Activated T-helper 9 cell treated with anti-CD3 and anti-CD28 coated beads, Interleukin-2, amount 50 U/mL, for 16 hours (primary cell): ENCODE data around the gene RGPD4.

Experiments
- DNase-seq: peaks from one replicate; pipeline ENCODE4 v3.0.0-alpha.2; 2020; ENCODE audit warnings: low read depth

Gene RGPD4

DNA sequence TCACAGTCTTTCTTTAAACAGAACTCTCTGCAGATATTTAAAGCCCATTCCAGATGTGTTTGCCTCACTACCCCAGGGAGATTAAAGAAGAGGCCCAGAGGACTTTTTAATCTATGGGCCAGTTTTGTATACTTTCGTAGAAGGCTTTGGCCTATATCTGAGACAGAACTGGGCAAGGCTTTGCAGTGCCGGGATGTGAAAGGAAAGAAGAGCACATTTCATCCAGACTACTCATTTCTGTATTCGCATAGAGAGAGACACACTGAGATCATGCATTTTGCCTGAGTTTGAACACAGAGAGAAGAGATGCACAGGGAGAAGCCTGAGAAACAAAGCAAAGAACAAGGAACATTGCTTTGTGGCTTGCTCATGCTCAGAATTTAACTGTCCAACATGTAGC lies 104.7 kb downstream of the RGPD4 start:
- DNase-seq = no peak

DNA sequence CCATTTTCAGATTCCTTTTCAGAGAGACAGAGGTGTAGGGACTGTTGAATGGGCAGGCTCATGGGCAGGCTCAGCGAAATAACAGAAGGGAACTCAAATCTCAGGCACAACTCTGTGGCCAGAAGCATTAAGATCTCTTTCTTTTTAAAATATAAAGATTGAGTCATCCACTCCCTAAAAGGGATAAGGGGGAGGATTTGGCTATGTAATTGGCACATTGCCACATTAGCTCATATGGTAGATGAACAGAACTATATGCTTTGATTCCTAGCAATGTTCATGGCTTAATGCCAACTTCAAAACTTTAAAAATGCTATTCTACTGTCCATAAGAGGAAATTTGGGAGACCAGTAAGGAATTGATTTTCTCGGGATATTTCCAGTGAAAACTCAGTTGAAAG lies 105.8 kb downstream of the RGPD4 start:
- no peak for DNase-seq

DNA sequence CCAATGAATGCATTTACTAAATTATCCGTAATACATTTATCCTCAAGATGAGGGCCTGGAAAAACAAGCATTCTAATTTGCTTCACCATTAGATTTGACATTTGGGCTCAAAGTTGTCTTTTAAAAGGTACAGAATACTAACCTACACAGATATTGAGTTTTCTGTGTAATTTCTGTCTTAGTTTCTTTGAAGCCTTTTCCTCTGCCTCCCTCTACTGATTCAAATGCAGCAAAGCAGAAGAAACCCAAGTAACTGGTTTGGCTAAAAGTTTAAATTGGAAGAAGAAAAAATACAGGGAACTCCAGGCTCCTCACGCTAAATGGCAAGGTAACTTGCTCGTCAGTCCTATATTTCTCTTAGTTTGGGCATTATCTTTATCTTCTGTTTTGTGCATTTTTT lies 106.3 kb downstream of the RGPD4 start:
- no peak for DNase-seq

DNA sequence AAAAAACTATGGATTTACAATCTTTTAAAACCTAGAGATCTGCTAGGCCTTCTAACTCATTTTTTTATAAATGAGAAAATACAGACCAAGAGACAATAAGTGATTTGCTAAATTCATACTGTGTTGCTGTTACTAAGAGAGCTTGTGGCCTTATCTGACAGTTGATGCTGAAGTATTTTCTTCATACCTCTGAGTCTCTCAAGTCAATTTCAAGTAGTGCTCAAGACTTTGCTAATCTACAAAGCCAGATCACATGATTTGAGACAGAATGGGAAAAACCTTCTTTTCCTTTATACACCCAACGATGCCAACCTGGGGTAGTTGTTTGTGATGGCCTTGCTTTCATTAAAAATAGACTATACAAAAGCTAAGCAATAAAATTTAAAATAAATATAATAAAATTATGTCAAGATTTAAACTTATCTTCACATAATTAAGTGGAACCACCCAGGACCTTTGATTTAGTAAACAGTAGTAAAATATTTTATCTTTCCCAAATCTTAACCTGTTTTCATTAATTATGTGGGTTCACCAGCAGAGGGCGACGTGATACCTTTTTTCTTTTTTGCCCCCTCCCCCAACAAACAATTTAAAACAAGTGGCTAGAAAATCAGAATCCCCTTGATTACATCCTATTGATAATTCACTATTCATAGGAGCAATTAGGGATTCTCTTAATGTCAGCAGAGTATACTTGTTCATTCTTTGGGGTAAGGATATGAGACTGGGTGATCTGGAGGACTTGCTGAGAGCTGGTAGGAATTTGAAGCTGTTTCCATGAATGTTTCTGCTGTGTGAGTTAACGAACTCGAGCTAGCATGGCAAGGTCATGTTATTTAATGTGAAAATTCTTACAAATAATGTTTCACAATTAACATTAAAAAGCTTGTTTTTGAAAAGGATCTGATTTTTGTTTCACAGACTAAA lies 110.0 kb downstream of the RGPD4 start:
- no peak for DNase-seq
